Panc1 (cell line): ENCODE results near the gene MAGIX. TPM values are rescaled to one million over a fixed set of nuclear protein-coding genes. Genes with fewer than 3 reads are reported as not detected.

ENCODE experiments used
- ATAC-seq: fragments of 200-7000 bp; cut with Tn5 transposase; 2 replicates; pipeline ENCODE4 v1.9.1; 2020; ENCODE audit warnings: mild to moderate bottlenecking, moderate library complexity
- BruUV-seq: library from RNA; stranded (reverse); fragments of 400-500 nt; replicated peaks from 2 replicates; lab custom pipeline; 2021; lab: Mats Ljungman, UMichigan
- CTCF ChIA-PET: fragments of 300-600 bp; sonication (Branson Sonifier 250); formaldehyde crosslinking; loops from one replicate; lab custom pipeline; 2022; ENCODE audit warnings: antibody characterized with exemption; lab: Charles Lee
- POLR2A ChIA-PET: fragments of 300-600 bp; sonication (Branson Sonifier 250); formaldehyde crosslinking; loops from one replicate; lab custom pipeline; 2022; ENCODE audit warnings: antibody characterized with exemption; lab: Charles Lee
- DNase-seq: peaks from one replicate; pipeline ENCODE4 v3.0.0-alpha.2; 2010; ENCODE audit warnings: low read depth, low spot score
- H3K27ac ChIP-seq: 2 replicates; pipeline ENCODE4 v1.5.1; 2011; ENCODE audit warnings: mild to moderate bottlenecking, low read length, inconsistent platforms
- H3K27me3 ChIP-seq: fragments of 200-500 bp; sonication (Bioruptor generic); 2 replicates; pipeline ENCODE4 v1.6.0; 2014; ENCODE audit warnings: low read length, inconsistent platforms; ENCODE audit not compliant: control insufficient read depth, insufficient read depth
- H3K36me3 ChIP-seq: fragments of 200-500 bp; sonication (Bioruptor generic); 2 replicates; pipeline ENCODE4 v1.5.1; 2014; ENCODE audit warnings: inconsistent platforms, mild to moderate bottlenecking, low read length, moderate library complexity; ENCODE audit not compliant: control insufficient read depth, insufficient read depth
- H3K4me1 ChIP-seq: 2 replicates; pipeline ENCODE4 v1.5.1; 2011; ENCODE audit warnings: inconsistent platforms, mild to moderate bottlenecking, low read length, moderate library complexity; ENCODE audit not compliant: control insufficient read depth, insufficient read depth
- H3K4me3 ChIP-seq, 2 experiments: 2 replicates each; pipeline ENCODE4 v1.5.1; 2011 to 2012; ENCODE audit warnings: low read depth in 2 of 2, low read length in 2 of 2, mild to moderate bottlenecking in 2 of 2, inconsistent platforms in 1 of 2, moderate library complexity in 1 of 2
- H3K9me3 ChIP-seq: fragments of 200-500 bp; sonication (Bioruptor generic); 2 replicates; pipeline ENCODE4 v1.5.1; 2014; ENCODE audit warnings: low read depth, mild to moderate bottlenecking, inconsistent platforms, low read length, moderate library complexity; ENCODE audit not compliant: control insufficient read depth, insufficient read depth
- CTCF ChIP-seq: fragments of 450-650 bp; IDR thresholded peaks from 2 replicates; pipeline ENCODE4 v1.5.1; 2017; ENCODE audit warnings: mild to moderate bottlenecking
- POLR2AphosphoS5 ChIP-seq: IDR thresholded peaks from 2 replicates; pipeline ENCODE4 v1.6.1; 2012; ENCODE audit warnings: mild to moderate bottlenecking, low read depth, low read length, moderate library complexity
- REST ChIP-seq, 2 experiments: IDR thresholded peaks; 2 replicates each; pipeline ENCODE4 v1.6.1; 2011 to 2012; ENCODE audit warnings: low read depth in 2 of 2, control low read depth in 1 of 2, low read length in 1 of 2, mild to moderate bottlenecking in 1 of 2, moderate library complexity in 1 of 2; ENCODE audit not compliant: insufficient read depth in 1 of 2
- SIN3A ChIP-seq: IDR thresholded peaks from 2 replicates; pipeline ENCODE4 v1.6.1; 2012; ENCODE audit warnings: low read depth, mild to moderate bottlenecking, low read length, moderate library complexity, borderline replicate concordance; ENCODE audit not compliant: insufficient read depth
- TCF7L2 ChIP-seq: IDR thresholded peaks from 2 replicates; pipeline ENCODE4 v1.6.1; 2011; ENCODE audit warnings: mild to moderate bottlenecking, low read depth, low read length, inconsistent platforms
- in situ Hi-C: cut with HindIII; loops from 2 replicates; pipeline ENCODE4 v1.10.0; 2016; ENCODE audit warnings: low sequenced_read_pairs, low pct_unique_long_range_greater_than_20kb
- intact Hi-C: fragments of 100-400 bp; cut with micrococcal nuclease; formaldehyde crosslinking; loops from one replicate; pipeline ENCODE4 v1.10.0; 2022; ENCODE audit not compliant: unreplicated experiment
- total RNA-seq: library from RNA; stranded (reverse); gene quantifications from one replicate; pipeline ENCODE4 v1.2.1, GENCODE V29; 2021; ENCODE audit not compliant: unreplicated experiment

MAGIX gene
- total RNA-seq, 1 experiment from 2014 or later, result 3.8 TPM

- no peak for ATAC-seq
- no peaks in the 10 kb centered on the region for H3K27me3 ChIP-seq
- no TSS peak for BruUV-seq
- POLR2A ChIA-PET, result no interaction called here
- no peak overlapping the region for H3K4me3 ChIP-seq
- H3K9me3 ChIP-seq, result no peaks in the 10 kb centered on the region
- DNase-seq, result no peak
- CTCF ChIA-PET, result no interaction called here
- intact Hi-C loops (no loop called here), in situ Hi-C loops (no loop called here)
- no peak overlapping the region for H3K27ac ChIP-seq
- no peak for TF ChIP-seq REST (IDR thresholded peaks at IDR 0.05; ENCODE audit: insufficient read depth in 1 of 2, low read depth in 2 of 2, low read length in 1 of 2)
- TF ChIP-seq POLR2AphosphoS5, result no peak
- TF ChIP-seq SIN3A, result no peak
- no peak for TF ChIP-seq CTCF
- no peak for TF ChIP-seq TCF7L2
- H3K4me1 ChIP-seq, result no peaks in the 10 kb centered on the region
- no peaks in the 10 kb centered on the region for H3K36me3 ChIP-seq
Measured at GRCh38 chrX:49204709-49205108, 42.2 kb downstream of the MAGIX start.

- no peak overlapping the region for H3K27ac ChIP-seq
- ATAC-seq, result no peak
- TF ChIP-seq SIN3A (no peak), TCF7L2 (no peak)
- intact Hi-C loops, result no loop called here
- no TSS peak for BruUV-seq
- no peaks in the 10 kb centered on the region for H3K4me1 ChIP-seq
- no peak for DNase-seq
- H3K4me3 ChIP-seq, result no peak overlapping the region
- CTCF ChIA-PET, result no interaction called here
- in situ Hi-C loops, result no loop called here
- POLR2A ChIA-PET, result no interaction called here
- H3K9me3 ChIP-seq, result no peaks in the 10 kb centered on the region
- no peaks in the 10 kb centered on the region for H3K27me3 ChIP-seq
- no peaks in the 10 kb centered on the region for H3K36me3 ChIP-seq
Measured at GRCh38 chrX:49205443-49205842, 42.9 kb downstream of the MAGIX start.

GRCh38 chrX:49206543-49206942 is 44.0 kb downstream of the MAGIX start:
- BruUV-seq, result no TSS peak
- ChIA-PET POLR2A (interaction anchor here (0.7 kb wide), 1 partner anchor 420 kb away, joined by 3 read pairs; no protein-coding TSS in a partner anchor), CTCF (no interaction called here)
- Histone ChIP-seq H3K27me3 (no peaks in the 10 kb centered on the region), H3K27ac (no peak overlapping the region), H3K4me1 (no peaks in the 10 kb centered on the region), H3K36me3 (no peaks in the 10 kb centered on the region), H3K4me3 (no peak overlapping the region), H3K9me3 (no peaks in the 10 kb centered on the region)
- no peak for TF ChIP-seq CTCF
- TF ChIP-seq TCF7L2, result no peak
- no peak for TF ChIP-seq SIN3A
- no peak for TF ChIP-seq POLR2AphosphoS5
- no peak for TF ChIP-seq REST (IDR thresholded peaks at IDR 0.05; ENCODE audit: insufficient read depth in 1 of 2, low read depth in 2 of 2, low read length in 1 of 2)
- intact Hi-C loops, result no loop called here
- no peak for ATAC-seq
- in situ Hi-C loops, result no loop called here
- no peak for DNase-seq
